Neural progenitor cell (in vitro differentiated cells): ENCODE measurements around the gene RGS9. TPM values are rescaled to one million over a fixed set of nuclear protein-coding genes. Genes with fewer than 3 reads are reported as not detected.

ENCODE experiments used
- DNase-seq: peaks from one replicate; pipeline ENCODE4 v3.0.0-alpha.2; 2016; ENCODE audit warnings: low spot score
- H2AFZ ChIP-seq: fragments of 200-600 bp; sonication (generic); replicated peaks from 2 replicates; pipeline ENCODE4 v1.6.1; 2016; ENCODE audit warnings: antibody characterized with exemption
- H3F3A ChIP-seq: fragments of 200-600 bp; sonication (generic); 2 replicates; pipeline ENCODE4 v1.6.1; 2016; ENCODE audit warnings: antibody characterized with exemption, low read depth
- H3K27ac ChIP-seq: fragments of 200-600 bp; sonication (generic); 2 replicates; pipeline ENCODE4 v1.5.1; 2016; ENCODE audit warnings: mild to moderate bottlenecking
- H3K27me3 ChIP-seq: fragments of 200-600 bp; sonication (generic); 2 replicates; pipeline ENCODE4 v1.6.1; 2016; ENCODE audit warnings: mild to moderate bottlenecking, moderate library complexity
- H3K36me3 ChIP-seq: fragments of 200-600 bp; sonication (generic); 2 replicates; pipeline ENCODE4 v1.5.1; 2016
- H3K4me1 ChIP-seq: fragments of 200-600 bp; sonication (generic); 2 replicates; pipeline ENCODE4 v1.6.1; 2016; ENCODE audit warnings: mixed run types
- H3K4me2 ChIP-seq: fragments of 200-600 bp; sonication (generic); 2 replicates; pipeline ENCODE4 v1.6.1; 2016
- H3K4me3 ChIP-seq: fragments of 200-600 bp; sonication (generic); 2 replicates; pipeline ENCODE4 v1.5.1; 2016
- H3K79me2 ChIP-seq: fragments of 200-600 bp; sonication (generic); 2 replicates; pipeline ENCODE4 v1.6.1; 2016; ENCODE audit warnings: low read depth
- H3K9ac ChIP-seq: fragments of 200-600 bp; sonication (generic); 2 replicates; pipeline ENCODE4 v1.6.1; 2016
- H3K9me3 ChIP-seq: fragments of 200-600 bp; sonication (generic); 2 replicates; pipeline ENCODE4 v1.5.1; 2016; ENCODE audit warnings: low read depth
- H4K20me1 ChIP-seq: fragments of 200-600 bp; sonication (generic); 2 replicates; pipeline ENCODE4 v1.6.1; 2016; ENCODE audit warnings: low read depth
- H3K27ac Mint-ChIP-seq: 3 replicates; pipeline ENCODE4 v1.8.0; 2021; ENCODE audit warnings: mixed read lengths
- H3K27me3 Mint-ChIP-seq: 2 replicates; pipeline ENCODE4 v1.8.0; 2022; ENCODE audit warnings: low read depth, mild to moderate bottlenecking, inconsistent platforms, moderate library complexity, mixed read lengths; ENCODE audit not compliant: insufficient read depth
- H3K36me3 Mint-ChIP-seq: 3 replicates; pipeline ENCODE4 v1.8.0; 2021; ENCODE audit warnings: mixed read lengths
- H3K4me1 Mint-ChIP-seq: 3 replicates; pipeline ENCODE4 v1.8.0; 2021; ENCODE audit warnings: mixed read lengths
- H3K4me3 Mint-ChIP-seq: 3 replicates; pipeline ENCODE4 v1.8.0; 2021; ENCODE audit warnings: mild to moderate bottlenecking, moderate library complexity, mixed read lengths
- H3K9me3 Mint-ChIP-seq: 3 replicates; pipeline ENCODE4 v1.8.0; 2020; ENCODE audit warnings: mixed read lengths
- EZH2 ChIP-seq: fragments of 200-600 bp; sonication (generic); IDR thresholded peaks from 2 replicates; pipeline ENCODE4 v1.6.1; 2017; ENCODE audit warnings: antibody characterized with exemption, mild to moderate bottlenecking, moderate library complexity
- EZH2phosphoT487 ChIP-seq: fragments of 200-600 bp; sonication (generic); IDR thresholded peaks from 2 replicates; pipeline ENCODE4 v1.6.1; 2017; ENCODE audit warnings: antibody characterized with exemption
- total RNA-seq: library from RNA; depleted of rRNA; stranded (reverse); fragments of >200 nt; gene quantifications from 2 replicates; pipeline ENCODE4 v1.2.3, GENCODE V29; 2015; ENCODE audit warnings: low replicate concordance
- TF ChIP-seq, protein P1 (sequence below): fragments of 200-600 bp; sonication (generic); IDR thresholded peaks from 2 replicates; pipeline ENCODE4 v1.5.1; 2017; ENCODE audit warnings: antibody characterized with exemption, mild to moderate bottlenecking

RGS9 gene
- total RNA-seq, 1 donor from 2014 or later: 7.9 TPM

DNA sequence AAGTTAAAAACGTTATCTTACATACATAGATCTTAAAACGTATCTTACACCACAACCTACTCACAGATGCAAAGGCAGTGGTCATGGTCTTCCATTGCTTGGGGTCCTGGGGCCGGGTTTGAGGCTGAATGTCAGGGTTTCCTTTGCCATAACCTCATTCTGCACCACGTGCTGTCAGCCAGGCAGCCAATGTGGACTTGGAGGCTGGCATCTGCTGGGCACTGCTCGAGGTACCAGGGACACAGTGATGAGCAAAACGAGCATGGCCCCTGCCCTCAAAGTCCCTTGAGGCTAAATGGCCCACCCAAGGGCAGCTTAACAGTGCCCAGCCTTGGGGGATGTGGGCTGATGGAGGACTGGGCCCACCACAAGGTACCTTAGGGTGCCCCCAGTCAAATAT lies 35.8 kb upstream of the RGS9 start:
- peak overlapping the region; percentile 77 for H3K4me3 Mint-ChIP-seq
- Histone ChIP-seq H4K20me1 (no peaks in the 10 kb centered on the region), H3K79me2 (no peaks in the 10 kb centered on the region), H3K27ac (no peak overlapping the region), H3K36me3 (no peaks in the 10 kb centered on the region), H3K9ac (no peak overlapping the region), H2AFZ (no peak overlapping the region), H3K4me2 (peak overlapping the region; percentile 78), H3K9me3 (no peaks in the 10 kb centered on the region), H3K4me1 (no peaks in the 10 kb centered on the region), H3F3A (peaks cover 4% of the 10 kb centered on the region), H3K27me3 (no peaks in the 10 kb centered on the region), H3K4me3 (peak overlapping the region; percentile 49)
- peaks cover 12% of the 10 kb centered on the region for H3K27me3 Mint-ChIP-seq
- H3K9me3 Mint-ChIP-seq: no peaks in the 10 kb centered on the region
- no peak for DNase-seq
- TF ChIP-seq, protein P1, sequence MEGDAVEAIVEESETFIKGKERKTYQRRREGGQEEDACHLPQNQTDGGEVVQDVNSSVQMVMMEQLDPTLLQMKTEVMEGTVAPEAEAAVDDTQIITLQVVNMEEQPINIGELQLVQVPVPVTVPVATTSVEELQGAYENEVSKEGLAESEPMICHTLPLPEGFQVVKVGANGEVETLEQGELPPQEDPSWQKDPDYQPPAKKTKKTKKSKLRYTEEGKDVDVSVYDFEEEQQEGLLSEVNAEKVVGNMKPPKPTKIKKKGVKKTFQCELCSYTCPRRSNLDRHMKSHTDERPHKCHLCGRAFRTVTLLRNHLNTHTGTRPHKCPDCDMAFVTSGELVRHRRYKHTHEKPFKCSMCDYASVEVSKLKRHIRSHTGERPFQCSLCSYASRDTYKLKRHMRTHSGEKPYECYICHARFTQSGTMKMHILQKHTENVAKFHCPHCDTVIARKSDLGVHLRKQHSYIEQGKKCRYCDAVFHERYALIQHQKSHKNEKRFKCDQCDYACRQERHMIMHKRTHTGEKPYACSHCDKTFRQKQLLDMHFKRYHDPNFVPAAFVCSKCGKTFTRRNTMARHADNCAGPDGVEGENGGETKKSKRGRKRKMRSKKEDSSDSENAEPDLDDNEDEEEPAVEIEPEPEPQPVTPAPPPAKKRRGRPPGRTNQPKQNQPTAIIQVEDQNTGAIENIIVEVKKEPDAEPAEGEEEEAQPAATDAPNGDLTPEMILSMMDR: no peak
- no peak for TF ChIP-seq EZH2phosphoT487
- TF ChIP-seq EZH2: no peak
- H3K27ac Mint-ChIP-seq: no peak overlapping the region
- no peaks in the 10 kb centered on the region for H3K36me3 Mint-ChIP-seq
- peaks cover 33% of the 10 kb centered on the region for H3K4me1 Mint-ChIP-seq

DNA sequence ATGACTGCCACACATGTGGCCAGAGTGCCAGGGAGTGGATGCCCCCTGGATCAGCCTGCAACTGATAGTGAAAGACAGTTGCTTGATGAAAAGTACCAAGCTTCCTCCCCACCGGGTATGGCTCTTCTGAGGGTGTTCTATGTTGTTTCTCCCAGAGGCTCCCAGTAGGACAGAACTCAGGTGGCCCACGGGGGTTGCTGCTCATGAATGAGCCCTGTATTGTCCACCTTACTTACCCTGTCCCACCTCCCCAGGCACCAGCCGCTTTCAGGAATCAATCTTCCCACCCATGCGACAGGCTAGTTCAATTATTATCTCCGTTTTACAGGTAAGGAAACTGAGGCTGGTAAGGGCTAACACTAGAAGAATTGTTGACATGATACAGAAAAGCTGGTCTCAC lies 34.9 kb upstream of the RGS9 start:
- no peak for TF ChIP-seq EZH2phosphoT487
- TF ChIP-seq, protein P1: no peak
- TF ChIP-seq EZH2: no peak
- H3K4me2 ChIP-seq: no peak overlapping the region
- H3K27ac ChIP-seq: no peak overlapping the region
- peaks cover 4% of the 10 kb centered on the region for H3F3A ChIP-seq
- H3K4me1 ChIP-seq: no peaks in the 10 kb centered on the region
- H3K27ac Mint-ChIP-seq: no peak overlapping the region
- H3K9me3 Mint-ChIP-seq: no peaks in the 10 kb centered on the region
- H3K27me3 ChIP-seq: no peaks in the 10 kb centered on the region
- H3K4me3 Mint-ChIP-seq: no peak overlapping the region
- no peak overlapping the region for H3K4me3 ChIP-seq
- H3K36me3 ChIP-seq: no peaks in the 10 kb centered on the region
- H3K4me1 Mint-ChIP-seq: peaks cover 40% of the 10 kb centered on the region
- no peaks in the 10 kb centered on the region for H3K36me3 Mint-ChIP-seq
- no peak overlapping the region for H3K9ac ChIP-seq
- H2AFZ ChIP-seq: no peak overlapping the region
- H3K9me3 ChIP-seq: no peaks in the 10 kb centered on the region
- H4K20me1 ChIP-seq: no peaks in the 10 kb centered on the region
- H3K79me2 ChIP-seq: no peaks in the 10 kb centered on the region
- no peak for DNase-seq
- peaks cover 7% of the 10 kb centered on the region for H3K27me3 Mint-ChIP-seq

DNA sequence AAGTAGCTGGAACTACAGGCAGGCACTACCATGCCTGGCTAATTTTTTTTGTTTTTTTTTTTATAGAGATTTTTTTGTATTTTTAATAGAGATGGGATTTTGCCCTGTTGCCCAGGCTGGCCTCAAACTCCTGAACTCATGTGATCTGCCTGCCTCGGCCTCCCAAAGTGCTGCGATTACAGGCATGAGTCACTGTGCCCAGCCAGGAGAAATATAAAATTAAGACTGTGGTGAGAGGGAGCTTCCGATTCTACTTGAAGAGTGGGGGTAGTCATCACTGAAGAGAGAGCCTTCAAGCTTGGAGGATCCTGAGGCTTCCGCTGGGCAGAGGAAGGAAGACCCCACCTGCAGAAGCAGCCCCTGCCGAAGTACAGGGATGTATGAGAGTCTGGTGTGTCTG lies 34.4 kb upstream of the RGS9 start:
- H3K4me3 ChIP-seq: no peak overlapping the region
- no peak overlapping the region for H3K27ac Mint-ChIP-seq
- H3K9me3 ChIP-seq: no peaks in the 10 kb centered on the region
- peaks cover 4% of the 10 kb centered on the region for H3K27me3 Mint-ChIP-seq
- no peak overlapping the region for H3K4me3 Mint-ChIP-seq
- no peaks in the 10 kb centered on the region for H3K4me1 ChIP-seq
- H3K4me2 ChIP-seq: no peak overlapping the region
- H3K36me3 ChIP-seq: no peaks in the 10 kb centered on the region
- H3K9me3 Mint-ChIP-seq: no peaks in the 10 kb centered on the region
- TF ChIP-seq EZH2: no peak
- no peak for TF ChIP-seq EZH2phosphoT487
- TF ChIP-seq, protein P1: no peak
- no peaks in the 10 kb centered on the region for H4K20me1 ChIP-seq
- no peak for DNase-seq
- H3K36me3 Mint-ChIP-seq: no peaks in the 10 kb centered on the region
- no peak overlapping the region for H2AFZ ChIP-seq
- H3K4me1 Mint-ChIP-seq: peaks cover 43% of the 10 kb centered on the region
- H3F3A ChIP-seq: peaks cover 4% of the 10 kb centered on the region
- H3K27ac ChIP-seq: no peak overlapping the region
- H3K79me2 ChIP-seq: no peaks in the 10 kb centered on the region
- no peaks in the 10 kb centered on the region for H3K27me3 ChIP-seq
- no peak overlapping the region for H3K9ac ChIP-seq
